ENCODE results near the gene NLRX1. TPM values are rescaled to one million over a fixed set of nuclear protein-coding genes. Genes with fewer than 3 reads are reported as not detected.
"Not testable (repeated sequence)": the region's sequence is repeated elsewhere in the genome, so short reads cannot be mapped to it uniquely, and the experiment has no call there.

Gene NLRX1
- total RNA-seq, 2 donors from 2014 or later, result 21.8 to 29.6 TPM

- no peak overlapping the region for H3K9ac ChIP-seq (ENCODE audit: extremely low read depth, low read length, poor library complexity, severe bottlenecking)
- no peaks in the 10 kb centered on the region for H3K9me3 Mint-ChIP-seq
- TF ChIP-seq CTCF (conservative IDR thresholded peaks at IDR 0.05), result no peak
- no peaks in the 10 kb centered on the region for H3K27me3 Mint-ChIP-seq (ENCODE audit: insufficient read depth)
- no peak for DNase-seq
- H3K4me3 ChIP-seq (ENCODE audit: low read length), result no peak overlapping the region
- H3K36me3 Mint-ChIP-seq (ENCODE audit: low read depth), result peaks cover 12% of the 10 kb centered on the region
- H3K27ac Mint-ChIP-seq, result no peak overlapping the region
- no peaks in the 10 kb centered on the region for H3K27me3 ChIP-seq (ENCODE audit: control insufficient read depth, insufficient read depth, low read length, poor library complexity, severe bottlenecking)
- no peaks in the 10 kb centered on the region for H3K9me3 ChIP-seq (ENCODE audit: control insufficient read depth, low read length)
- WGBS, 2 experiments (ENCODE audit: insufficient coverage in 1 of 2, insufficient read length in 1 of 2), result 96 to 100% methylated on average over 1 to 5 of the region's 5 CpGs
- H3K4me1 ChIP-seq (ENCODE audit: control insufficient read depth, insufficient read depth, low read length), result no peaks in the 10 kb centered on the region
- H3K27ac ChIP-seq (ENCODE audit: low read depth, low read length), result no peak overlapping the region
- H3K36me3 ChIP-seq (ENCODE audit: control insufficient read depth, insufficient read depth, low read length), result no peaks in the 10 kb centered on the region
- no peak overlapping the region for H3K4me3 Mint-ChIP-seq
- no peaks in the 10 kb centered on the region for H3K4me1 Mint-ChIP-seq
Measured at GRCh38 chr11:119222891-119223290, 54.4 kb downstream of the NLRX1 start.

- H3K4me1 ChIP-seq (ENCODE audit: control insufficient read depth, insufficient read depth, low read length), result no peaks in the 10 kb centered on the region
- H3K9me3 ChIP-seq (ENCODE audit: control insufficient read depth, low read length), result no peaks in the 10 kb centered on the region
- no peaks in the 10 kb centered on the region for H3K27me3 Mint-ChIP-seq (ENCODE audit: insufficient read depth)
- peaks cover 14% of the 10 kb centered on the region for H3K36me3 Mint-ChIP-seq (ENCODE audit: low read depth)
- H3K4me3 ChIP-seq (ENCODE audit: low read length), result no peak overlapping the region
- no peak for TF ChIP-seq CTCF (conservative IDR thresholded peaks at IDR 0.05)
- no peaks in the 10 kb centered on the region for H3K27me3 ChIP-seq (ENCODE audit: control insufficient read depth, insufficient read depth, low read length, poor library complexity, severe bottlenecking)
- WGBS, 2 experiments (ENCODE audit: insufficient coverage in 1 of 2, insufficient read length in 1 of 2), result 95% methylated on average over 1 of the region's 1 CpG; no CpG with 5 or more reads in 1 of the 2 experiments
- no peak overlapping the region for H3K27ac ChIP-seq (ENCODE audit: low read depth, low read length)
- no peak for DNase-seq
- H3K9ac ChIP-seq (ENCODE audit: extremely low read depth, low read length, poor library complexity, severe bottlenecking), result no peak overlapping the region
- H3K4me3 Mint-ChIP-seq, result no peak overlapping the region
- H3K27ac Mint-ChIP-seq, result no peak overlapping the region
- H3K4me1 Mint-ChIP-seq, result no peaks in the 10 kb centered on the region
- H3K9me3 Mint-ChIP-seq, result no peaks in the 10 kb centered on the region
- H3K36me3 ChIP-seq (ENCODE audit: control insufficient read depth, insufficient read depth, low read length), result no peaks in the 10 kb centered on the region
Measured at GRCh38 chr11:119223856-119224255, 55.3 kb downstream of the NLRX1 start.

- not testable (repeated sequence) for H3K4me1 Mint-ChIP-seq; H3K9me3 ChIP-seq (ENCODE audit: control insufficient read depth, low read length); H3K27ac Mint-ChIP-seq; H3K9ac ChIP-seq (ENCODE audit: extremely low read depth, low read length, poor library complexity, severe bottlenecking); H3K4me1 ChIP-seq (ENCODE audit: control insufficient read depth, insufficient read depth, low read length); H3K27me3 ChIP-seq (ENCODE audit: control insufficient read depth, insufficient read depth, low read length, poor library complexity, severe bottlenecking); H3K4me3 Mint-ChIP-seq; H3K9me3 Mint-ChIP-seq; H3K4me3 ChIP-seq (ENCODE audit: low read length); H3K27me3 Mint-ChIP-seq (ENCODE audit: insufficient read depth); H3K27ac ChIP-seq (ENCODE audit: low read depth, low read length); DNase-seq
- H3K36me3 ChIP-seq (ENCODE audit: control insufficient read depth, insufficient read depth, low read length), result peaks cover 22% of the 10 kb centered on the region
- WGBS, 2 experiments (ENCODE audit: insufficient coverage in 1 of 2, insufficient read length in 1 of 2), result 89 to 97% methylated on average over 5 to 8 of the region's 9 CpGs
- H3K36me3 Mint-ChIP-seq (ENCODE audit: low read depth), result peaks cover 31% of the 10 kb centered on the region
Measured at GRCh38 chr11:119228535-119229287, 60.2 kb downstream of the NLRX1 start.

Data from endodermal cell (in vitro differentiated cells).